Loucy (cell line): ENCODE data around the gene SMIM30.
"Not testable (repeated sequence)": the region's sequence is repeated elsewhere in the genome, so short reads cannot be mapped to it uniquely, and the experiment has no call there.

ENCODE experiments used
- H2AFZ ChIP-seq: fragments of 200-600 bp; sonication (generic); 2 replicates; pipeline ENCODE4 v1.6.0; 2016; ENCODE audit warnings: antibody characterized with exemption, mild to moderate bottlenecking, low read length, moderate library complexity
- H3F3A ChIP-seq: fragments of 200-600 bp; 2 replicates; pipeline ENCODE4 v1.6.0; 2016; ENCODE audit warnings: antibody characterized with exemption, low read depth, mild to moderate bottlenecking
- H3K27me3 ChIP-seq: fragments of 200-600 bp; sonication (generic); 2 replicates; pipeline ENCODE4 v1.6.1; 2014; ENCODE audit warnings: low read length, mild to moderate bottlenecking; ENCODE audit not compliant: insufficient read depth, poor library complexity, severe bottlenecking
- H3K36me3 ChIP-seq: fragments of 200-600 bp; sonication (generic); 2 replicates; pipeline ENCODE4 v1.6.1; 2016; ENCODE audit warnings: low read length; ENCODE audit not compliant: insufficient read depth
- H3K4me1 ChIP-seq: fragments of 200-600 bp; sonication (generic); 2 replicates; pipeline ENCODE4 v1.5.1; 2014; ENCODE audit warnings: low read length, mild to moderate bottlenecking; ENCODE audit not compliant: insufficient read depth, poor library complexity, severe bottlenecking
- H3K4me2 ChIP-seq: fragments of 200-600 bp; sonication (generic); 2 replicates; pipeline ENCODE4 v1.6.0; 2014; ENCODE audit warnings: antibody characterized with exemption, low read length, low read depth, mild to moderate bottlenecking; ENCODE audit not compliant: poor library complexity, severe bottlenecking
- H3K4me3 ChIP-seq: fragments of 200-600 bp; sonication (generic); 2 replicates; pipeline ENCODE4 v1.5.1; 2014; ENCODE audit warnings: low read length, mild to moderate bottlenecking, mixed read lengths; ENCODE audit not compliant: poor library complexity, severe bottlenecking
- H3K79me2 ChIP-seq: fragments of 200-600 bp; sonication (generic); 2 replicates; pipeline ENCODE4 v1.6.1; 2014; ENCODE audit warnings: low read length; ENCODE audit not compliant: insufficient read depth
- H3K9ac ChIP-seq: fragments of 200-600 bp; sonication (generic); 2 replicates; pipeline ENCODE4 v1.6.0; 2014; ENCODE audit warnings: mild to moderate bottlenecking, low read depth, low read length, moderate library complexity; ENCODE audit not compliant: poor library complexity, severe bottlenecking
- H3K9me2 ChIP-seq: fragments of 200-600 bp; sonication (generic); replicated peaks from 2 replicates; pipeline ENCODE4 v1.6.1; 2016; ENCODE audit warnings: low read depth, low read length, mixed read lengths
- H3K9me3 ChIP-seq: fragments of 200-600 bp; sonication (generic); 2 replicates; pipeline ENCODE4 v1.6.1; 2014; ENCODE audit warnings: mild to moderate bottlenecking, antibody characterized with exemption, low read length, low read depth; ENCODE audit not compliant: insufficient read depth
- H4K20me1 ChIP-seq: fragments of 200-600 bp; sonication (generic); 2 replicates; pipeline ENCODE4 v1.6.0; 2014; ENCODE audit warnings: antibody characterized with exemption, low read length, mild to moderate bottlenecking; ENCODE audit not compliant: insufficient read depth, poor library complexity, severe bottlenecking
- EZH2phosphoT487 ChIP-seq: fragments of 200-600 bp; IDR thresholded peaks from 2 replicates; pipeline ENCODE4 v1.6.1; 2018; ENCODE audit warnings: antibody characterized with exemption, mild to moderate bottlenecking, moderate library complexity, borderline replicate concordance
- TF ChIP-seq, protein P1 (sequence below): fragments of 200-600 bp; sonication (generic); conservative IDR thresholded peaks from 2 replicates; pipeline ENCODE4 v1.5.1; 2014; ENCODE audit warnings: mild to moderate bottlenecking, antibody characterized with exemption, low read length

Gene SMIM30, protein sequence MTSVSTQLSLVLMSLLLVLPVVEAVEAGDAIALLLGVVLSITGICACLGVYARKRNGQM

DNA sequence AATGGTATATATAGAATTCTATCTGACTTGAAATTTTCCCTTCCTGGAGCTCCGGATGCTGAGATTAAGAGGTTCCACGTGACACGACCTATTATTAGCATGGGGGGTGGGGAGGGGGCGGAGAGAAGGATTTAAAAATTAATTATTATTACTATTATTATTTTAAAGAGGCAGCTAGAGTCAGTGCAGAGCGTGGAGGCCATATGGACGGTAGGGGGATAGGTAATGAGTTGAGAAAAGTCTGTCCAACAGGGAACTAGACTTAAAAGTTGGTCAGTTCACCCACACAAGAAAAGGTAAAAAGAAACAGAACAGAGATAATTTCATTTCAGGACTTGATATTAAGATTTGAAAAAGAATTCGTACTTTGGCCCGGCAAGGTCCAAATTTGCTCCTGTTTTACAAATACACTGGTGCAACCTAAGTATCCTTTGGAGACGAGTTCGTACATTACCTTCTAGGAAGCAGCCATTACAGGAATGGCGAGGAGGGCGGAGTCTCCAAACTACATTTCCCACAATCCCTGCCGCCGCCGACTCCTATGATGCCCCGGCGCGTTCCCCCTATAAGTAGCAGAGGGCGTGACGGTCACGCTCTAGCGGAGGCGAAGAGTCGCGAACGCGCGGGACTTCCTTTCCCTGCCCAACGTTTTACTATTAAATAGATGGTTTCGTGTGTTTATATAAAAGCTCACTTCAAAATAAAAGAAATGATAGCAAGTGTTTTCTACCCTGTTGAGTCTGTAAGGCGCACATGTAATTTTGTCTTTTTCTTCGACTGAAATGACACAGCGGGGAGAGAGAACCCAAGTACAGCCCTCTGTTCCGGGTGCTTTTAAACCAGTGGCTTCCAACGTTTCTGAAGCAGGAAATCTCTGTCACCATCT is at the start of gene SMIM30:
TSS of gene SMIM30 (minus strand) at position 481 of the 886 bp plus-strand sequence. CDS start 976 bp downstream, outside the sequence.
- Histone ChIP-seq H3K27me3 (no peaks in the 10 kb centered on the region), H3K4me2 (peak within 1 kb of the TSS; percentile 90), H3K4me1 (peaks cover 10% of the 10 kb centered on the region), H3F3A (no peaks in the 10 kb centered on the region), H2AFZ (peak within 1 kb of the TSS; percentile 75), H3K79me2 (peaks cover 5% of the 10 kb centered on the region), H3K4me3 (peak within 1 kb of the TSS; percentile 83), H4K20me1 (no peaks in the 10 kb centered on the region), H3K9me2 (no peaks in the 10 kb centered on the region), H3K9me3 (no peaks in the 10 kb centered on the region), H3K36me3 (no peaks in the 10 kb centered on the region), H3K9ac (peak within 1 kb of the TSS; percentile 41)
- TF ChIP-seq, protein P1, sequence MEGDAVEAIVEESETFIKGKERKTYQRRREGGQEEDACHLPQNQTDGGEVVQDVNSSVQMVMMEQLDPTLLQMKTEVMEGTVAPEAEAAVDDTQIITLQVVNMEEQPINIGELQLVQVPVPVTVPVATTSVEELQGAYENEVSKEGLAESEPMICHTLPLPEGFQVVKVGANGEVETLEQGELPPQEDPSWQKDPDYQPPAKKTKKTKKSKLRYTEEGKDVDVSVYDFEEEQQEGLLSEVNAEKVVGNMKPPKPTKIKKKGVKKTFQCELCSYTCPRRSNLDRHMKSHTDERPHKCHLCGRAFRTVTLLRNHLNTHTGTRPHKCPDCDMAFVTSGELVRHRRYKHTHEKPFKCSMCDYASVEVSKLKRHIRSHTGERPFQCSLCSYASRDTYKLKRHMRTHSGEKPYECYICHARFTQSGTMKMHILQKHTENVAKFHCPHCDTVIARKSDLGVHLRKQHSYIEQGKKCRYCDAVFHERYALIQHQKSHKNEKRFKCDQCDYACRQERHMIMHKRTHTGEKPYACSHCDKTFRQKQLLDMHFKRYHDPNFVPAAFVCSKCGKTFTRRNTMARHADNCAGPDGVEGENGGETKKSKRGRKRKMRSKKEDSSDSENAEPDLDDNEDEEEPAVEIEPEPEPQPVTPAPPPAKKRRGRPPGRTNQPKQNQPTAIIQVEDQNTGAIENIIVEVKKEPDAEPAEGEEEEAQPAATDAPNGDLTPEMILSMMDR, result no peak
- TF ChIP-seq EZH2phosphoT487, result no peak

DNA sequence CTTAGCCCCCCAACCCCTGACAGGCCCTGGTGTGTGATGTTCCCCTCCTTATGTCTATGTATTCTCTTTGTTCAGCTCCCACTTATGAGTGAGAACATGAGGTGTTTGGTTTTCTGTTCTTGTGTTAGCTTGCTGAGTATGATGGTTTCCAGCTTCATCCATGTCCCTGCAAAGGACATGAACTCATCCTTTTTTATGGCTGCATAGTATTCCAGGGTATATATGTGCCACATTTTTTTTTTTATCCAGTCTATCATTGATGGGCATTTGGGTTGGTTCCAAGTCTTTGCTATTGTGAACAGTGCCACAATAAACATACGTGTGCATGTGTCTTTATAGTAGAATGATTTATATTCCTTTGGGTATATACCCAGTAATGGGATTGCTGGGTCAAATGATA is 47.8 kb upstream of the SMIM30 start:
- H3K4me1 ChIP-seq, H3K36me3 ChIP-seq, H3F3A ChIP-seq, H3K9me2 ChIP-seq, H3K27me3 ChIP-seq, H3K4me2 ChIP-seq, H3K9me3 ChIP-seq, H2AFZ ChIP-seq, H3K79me2 ChIP-seq, H3K4me3 ChIP-seq, H3K9ac ChIP-seq, H4K20me1 ChIP-seq: not testable (repeated sequence)

DNA sequence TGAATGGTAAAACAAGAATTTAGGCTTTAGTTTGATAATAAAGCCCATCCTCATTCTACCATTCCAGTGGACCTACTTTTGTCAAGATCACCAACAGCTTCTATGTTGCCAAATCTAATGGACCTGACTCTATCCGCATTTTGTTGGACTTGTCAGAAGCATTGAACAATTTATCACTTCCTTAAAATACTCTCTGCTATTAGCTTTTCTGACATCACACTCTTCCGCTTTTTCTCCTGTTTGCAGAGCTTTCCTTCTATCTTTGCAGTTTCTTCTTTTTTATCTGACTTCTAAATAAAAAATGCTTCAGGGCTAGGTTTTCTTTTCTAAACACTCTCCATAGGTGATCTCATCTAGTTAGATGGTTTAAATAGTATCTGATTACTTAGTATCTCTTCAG is 42.7 kb upstream of the SMIM30 start:
- Histone ChIP-seq H3K9ac (no peak overlapping the region), H3K9me2 (no peaks in the 10 kb centered on the region), H2AFZ (no peak overlapping the region), H3K36me3 (no peaks in the 10 kb centered on the region), H3F3A (no peaks in the 10 kb centered on the region), H3K79me2 (no peaks in the 10 kb centered on the region), H3K9me3 (no peaks in the 10 kb centered on the region), H3K27me3 (no peaks in the 10 kb centered on the region), H3K4me1 (no peaks in the 10 kb centered on the region), H4K20me1 (no peaks in the 10 kb centered on the region), H3K4me3 (no peak overlapping the region), H3K4me2 (no peak overlapping the region)
- TF ChIP-seq, protein P1, result no peak
- no peak for TF ChIP-seq EZH2phosphoT487
